Measurements from ENCODE around the gene SH2D2A.

SH2D2A gene

GRCh38 chr1:156794506-156795373 is 21.9 kb downstream of the SH2D2A start:
- no peaks in the 10 kb centered on the region for H4K20me1 ChIP-seq (ENCODE audit: low read depth, low read length)
- H3K27me3 ChIP-seq (ENCODE audit: low read length) = no peaks in the 10 kb centered on the region
- peaks cover 5% of the 10 kb centered on the region; the same call in 1 of the 2 replicates for H3F3A ChIP-seq (ENCODE audit: insufficient read depth)
- no peaks in the 10 kb centered on the region for H3K9me3 ChIP-seq (ENCODE audit: insufficient read depth, low read length)
- no peak overlapping the region for H3K4me2 ChIP-seq (ENCODE audit: low read depth, low read length, poor library complexity, severe bottlenecking)
- 0 out of 2 replicates have a peak, but pooled peaks cover 2% of the 10 kb centered on the region for H3K79me2 ChIP-seq (ENCODE audit: insufficient read depth, low read length)
- H3K9ac ChIP-seq (ENCODE audit: low read length) = no peak overlapping the region
- H3K4me3 ChIP-seq (ENCODE audit: insufficient read depth, low read length, poor library complexity, severe bottlenecking) = no peak overlapping the region
- no peaks in the 10 kb centered on the region for H3K9me2 ChIP-seq (replicated peaks; ENCODE audit: insufficient read depth, low read length)
- no peak overlapping the region for H3K27ac ChIP-seq (ENCODE audit: low read depth, low read length)
- TF ChIP-seq EZH2phosphoT487 (conservative IDR thresholded peaks at IDR 0.05; ENCODE audit: low read length) (no peak), CTCF (IDR thresholded peaks at IDR 0.05; ENCODE audit: insufficient read depth, low read length, poor library complexity, severe bottlenecking) (no peak)
- H2AFZ ChIP-seq (ENCODE audit: low read depth, low read length, severe bottlenecking) = no peak overlapping the region
- H3K36me3 ChIP-seq (ENCODE audit: low read length) = peaks cover 35% of the 10 kb centered on the region

DNA sequence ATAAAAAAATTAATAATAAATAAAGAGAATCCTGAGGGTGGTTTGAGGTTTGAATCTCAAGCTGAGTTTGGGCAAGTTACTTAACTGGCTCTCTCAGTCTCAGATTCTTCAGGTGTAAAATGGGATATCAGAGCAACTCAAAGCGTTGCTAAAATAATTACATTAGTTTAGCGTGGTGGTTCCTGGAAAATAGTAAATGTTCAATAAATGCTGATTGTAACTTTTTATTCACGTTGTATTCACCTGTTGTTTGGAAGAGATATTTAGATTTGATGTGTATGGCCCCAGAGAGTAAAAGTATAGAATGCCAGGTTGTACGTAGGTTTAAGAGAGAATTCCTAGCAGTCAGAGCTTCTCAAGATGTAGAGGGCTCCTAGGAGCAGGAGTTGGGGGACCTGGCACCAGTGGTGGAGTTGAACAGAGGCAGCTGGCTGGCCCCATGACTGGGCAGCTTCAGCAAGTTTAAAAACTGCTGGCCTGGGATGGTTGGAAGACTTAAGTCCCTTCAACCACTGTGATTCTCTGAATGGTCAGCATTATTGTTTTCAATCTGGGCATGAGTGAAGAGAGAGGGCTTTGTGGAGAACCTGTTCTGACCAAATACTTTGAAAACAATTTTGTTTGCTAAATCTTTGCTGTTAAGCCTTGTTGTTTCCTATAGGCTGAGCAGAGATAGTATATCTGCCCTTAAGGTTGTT is 26.9 kb downstream of the SH2D2A start:
- Histone ChIP-seq H3K27me3 (ENCODE audit: low read length) (no peaks in the 10 kb centered on the region), H2AFZ (ENCODE audit: low read depth, low read length, severe bottlenecking) (no peak overlapping the region), H3K9ac (ENCODE audit: low read length) (no peak overlapping the region), H3K27ac (ENCODE audit: low read depth, low read length) (no peak overlapping the region), H3K4me2 (ENCODE audit: low read depth, low read length, poor library complexity, severe bottlenecking) (no peak overlapping the region), H3K79me2 (ENCODE audit: insufficient read depth, low read length) (peaks cover 5% of the 10 kb centered on the region; the same call in 1 of the 2 replicates), H3K9me2 (replicated peaks; ENCODE audit: insufficient read depth, low read length) (no peaks in the 10 kb centered on the region), H3K4me3 (ENCODE audit: insufficient read depth, low read length, poor library complexity, severe bottlenecking) (no peak overlapping the region), H3K9me3 (ENCODE audit: insufficient read depth, low read length) (no peaks in the 10 kb centered on the region), H3K36me3 (ENCODE audit: low read length) (peaks cover 13% of the 10 kb centered on the region; the same call in 1 of the 2 replicates), H4K20me1 (ENCODE audit: low read depth, low read length) (no peaks in the 10 kb centered on the region; the same call in 1 of the 2 replicates), H3F3A (ENCODE audit: insufficient read depth) (no peaks in the 10 kb centered on the region)
- TF ChIP-seq CTCF (IDR thresholded peaks at IDR 0.05; ENCODE audit: insufficient read depth, low read length, poor library complexity, severe bottlenecking) = no peak
- TF ChIP-seq EZH2phosphoT487 (conservative IDR thresholded peaks at IDR 0.05; ENCODE audit: low read length) = no peak

- Histone ChIP-seq H3K27me3 (ENCODE audit: low read length) (no peaks in the 10 kb centered on the region), H3K4me3 (ENCODE audit: insufficient read depth, low read length, poor library complexity, severe bottlenecking) (no peak overlapping the region), H3K4me2 (ENCODE audit: low read depth, low read length, poor library complexity, severe bottlenecking) (no peak overlapping the region), H3K27ac (ENCODE audit: low read depth, low read length) (no peak overlapping the region), H3K9me3 (ENCODE audit: insufficient read depth, low read length) (no peaks in the 10 kb centered on the region), H3K9me2 (replicated peaks; ENCODE audit: insufficient read depth, low read length) (no peaks in the 10 kb centered on the region), H3K36me3 (ENCODE audit: low read length) (peaks cover 4% of the 10 kb centered on the region; the same call in 1 of the 2 replicates), H2AFZ (ENCODE audit: low read depth, low read length, severe bottlenecking) (no peak overlapping the region), H4K20me1 (ENCODE audit: low read depth, low read length) (no peaks in the 10 kb centered on the region; the same call in 1 of the 2 replicates), H3K79me2 (ENCODE audit: insufficient read depth, low read length) (peaks cover 8% of the 10 kb centered on the region; the same call in 1 of the 2 replicates), H3F3A (ENCODE audit: insufficient read depth) (no peaks in the 10 kb centered on the region), H3K9ac (ENCODE audit: low read length) (no peak overlapping the region)
- TF ChIP-seq CTCF (IDR thresholded peaks at IDR 0.05; ENCODE audit: insufficient read depth, low read length, poor library complexity, severe bottlenecking) (no peak), EZH2phosphoT487 (conservative IDR thresholded peaks at IDR 0.05; ENCODE audit: low read length) (no peak)
These were observed 28.5 kb downstream of the SH2D2A start for GRCh38 chr1:156788136-156788535.

Data from SU-DHL-6 (cell line).